ENCODE results near the gene POLR2B. TPM values are rescaled to one million over a fixed set of nuclear protein-coding genes. Genes with fewer than 3 reads are reported as not detected.

Gene POLR2B
- total RNA-seq, 1 experiment from 2014 or later, result 117 TPM

GRCh38 chr4:56958111-56958517 is 20.6 kb upstream of the POLR2B start:
- no peak for ATAC-seq
- H3K36me3 Mint-ChIP-seq, result peaks cover 8% of the 10 kb centered on the region
- no peaks in the 10 kb centered on the region for H3K9me3 Mint-ChIP-seq
- ChIA-PET CTCF (no interaction called here), POLR2A (no interaction called here)
- no peak overlapping the region for H3K4me3 Mint-ChIP-seq
- H3K27me3 Mint-ChIP-seq (ENCODE audit: low read depth), result no peaks in the 10 kb centered on the region
- no peaks in the 10 kb centered on the region for H3K4me1 Mint-ChIP-seq
- no peak overlapping the region for H3K27ac Mint-ChIP-seq
- no peak for DNase-seq (ENCODE audit: low spot score)
- no peak for TF ChIP-seq ZNF671 (CRISPR knock-in tag; IDR thresholded peaks at IDR 0.05)
- no peak for TF ChIP-seq NFYB (CRISPR knock-in tag; conservative IDR thresholded peaks at IDR 0.05; ENCODE audit: low read depth)
- no peak for TF ChIP-seq FOXJ3 (CRISPR knock-in tag; IDR thresholded peaks at IDR 0.05; ENCODE audit: borderline replicate concordance)
- TF ChIP-seq ZNF138 (CRISPR knock-in tag; conservative IDR thresholded peaks at IDR 0.05), result no peak
- TF ChIP-seq ETV6 (CRISPR knock-in tag; IDR thresholded peaks at IDR 0.05), result no peak
- no peak for TF ChIP-seq PRRX2 (CRISPR knock-in tag; IDR thresholded peaks at IDR 0.05)
- TF ChIP-seq HMGA2 (CRISPR knock-in tag; IDR thresholded peaks at IDR 0.05), result no peak
- no peak for TF ChIP-seq ERG (CRISPR knock-in tag; IDR thresholded peaks at IDR 0.05)
- no peak for TF ChIP-seq E2F5 (CRISPR knock-in tag; IDR thresholded peaks at IDR 0.05)

GRCh38 chr4:56959100-56959499 is 19.6 kb upstream of the POLR2B start:
- Mint-ChIP-seq H3K9me3 (no peaks in the 10 kb centered on the region), H3K27ac (no peak overlapping the region), H3K27me3 (ENCODE audit: low read depth) (no peaks in the 10 kb centered on the region), H3K36me3 (peaks cover 13% of the 10 kb centered on the region), H3K4me3 (no peak overlapping the region), H3K4me1 (no peaks in the 10 kb centered on the region)
- DNase-seq (ENCODE audit: low spot score), result no peak
- ATAC-seq, result no peak
- ChIA-PET CTCF (interaction anchor here (0.6 to 2.9 kb wide), 3 partner anchors 10 to 19 kb away, joined by 3 to 18 read pairs (median 4); partner anchors contain the start of genes NOA1 and POLR2B), POLR2A (no interaction called here)
- TF ChIP-seq MXD4 (CRISPR knock-in tag; IDR thresholded peaks at IDR 0.05; ENCODE audit: borderline replicate concordance) (no peak), KAT7 (CRISPR knock-in tag; IDR thresholded peaks at IDR 0.05; ENCODE audit: borderline replicate concordance) (no peak), MAX (CRISPR knock-in tag; IDR thresholded peaks at IDR 0.05) (no peak), ZNF138 (CRISPR knock-in tag; conservative IDR thresholded peaks at IDR 0.05) (no peak), ZNF512 (CRISPR knock-in tag; IDR thresholded peaks at IDR 0.05; ENCODE audit: borderline replicate concordance) (no peak), ZNF219 (CRISPR knock-in tag; IDR thresholded peaks at IDR 0.05; ENCODE audit: borderline replicate concordance) (no peak), FOXK1 (CRISPR knock-in tag; IDR thresholded peaks at IDR 0.05) (no peak), ATF3 (CRISPR knock-in tag; conservative IDR thresholded peaks at IDR 0.05) (no peak), PRDM15 (CRISPR knock-in tag; IDR thresholded peaks at IDR 0.05) (no peak), FOXP1 (CRISPR knock-in tag; IDR thresholded peaks at IDR 0.05; ENCODE audit: borderline replicate concordance) (no peak), STAT6 (CRISPR knock-in tag; conservative IDR thresholded peaks at IDR 0.05; ENCODE audit: low read depth) (no peak), ZNF416 (CRISPR knock-in tag; IDR thresholded peaks at IDR 0.05) (no peak)
